CD4-positive, alpha-beta memory T cell (primary cell): ENCODE measurements around the gene CPXCR1. TPM values are rescaled to one million over a fixed set of nuclear protein-coding genes. Genes with fewer than 3 reads are reported as not detected.
A peak's percentile ranks its signal among the peaks of the same experiment; 100 is the strongest.
"Not testable (repeated sequence)": the region's sequence is repeated elsewhere in the genome, so short reads cannot be mapped to it uniquely, and the experiment has no call there.

Source experiments
- CTCF ChIA-PET: fragments of 350-600 bp; sonication (Branson Sonifier 250); formaldehyde crosslinking; loops from one replicate; lab custom pipeline; 2021; ENCODE audit warnings: inconsistent platforms; ENCODE audit not compliant: partially characterized antibody; lab: Charles Lee
- POLR2A ChIA-PET: fragments of 350-600 bp; sonication (Branson Sonifier 250); formaldehyde crosslinking; loops from one replicate; lab custom pipeline; 2021; ENCODE audit not compliant: partially characterized antibody; lab: Charles Lee
- DNase-seq, 5 donors: peaks; one replicate each; pipeline versions ENCODE4 v3.0.0 to v3.0.0-alpha.2; 2020 to 2022; ENCODE audit warnings: mixed read lengths in 1 of 5
- H3K27ac ChIP-seq: one replicate; pipeline ENCODE4 v1.7.0; 2013; ENCODE audit warnings: low read depth, low read length
- H3K27me3 ChIP-seq: 2 replicates; pipeline ENCODE4 v1.7.0; 2013; ENCODE audit warnings: mild to moderate bottlenecking, low read length, moderate library complexity; ENCODE audit not compliant: insufficient read depth
- H3K36me3 ChIP-seq: 2 replicates; pipeline ENCODE4 v1.7.0; 2013; ENCODE audit warnings: mild to moderate bottlenecking, low read length, moderate library complexity; ENCODE audit not compliant: insufficient read depth
- H3K4me1 ChIP-seq: 2 replicates; pipeline ENCODE4 v1.7.0; 2013; ENCODE audit warnings: mild to moderate bottlenecking, low read length, moderate library complexity; ENCODE audit not compliant: insufficient read depth
- H3K4me3 ChIP-seq, 2 donors: one replicate each; pipeline ENCODE4 v1.7.0; 2013; ENCODE audit warnings: low read length in 2 of 2, mild to moderate bottlenecking in 1 of 2
- H3K9me3 ChIP-seq, 2 donors: one replicate each; pipeline ENCODE4 v1.7.0; 2013; ENCODE audit warnings: low read length in 2 of 2, control low read depth in 1 of 2; ENCODE audit not compliant: control insufficient read depth in 1 of 2
- H3K27ac Mint-ChIP-seq, 7 donors: one replicate each; pipeline ENCODE4 v1.8.0; 2020 to 2021; ENCODE audit warnings: mixed read lengths in 7 of 7, mild to moderate bottlenecking in 6 of 7, inconsistent platforms in 3 of 7, moderate library complexity in 3 of 7
- H3K27me3 Mint-ChIP-seq, 2 donors: one replicate each; pipeline ENCODE4 v1.8.0; 2020 to 2021; ENCODE audit warnings: mixed read lengths in 2 of 2
- H3K36me3 Mint-ChIP-seq, 2 donors: one replicate each; pipeline ENCODE4 v1.8.0; 2020 to 2021; ENCODE audit warnings: mixed read lengths in 2 of 2, inconsistent platforms in 1 of 2, mild to moderate bottlenecking in 1 of 2
- H3K4me1 Mint-ChIP-seq, 4 donors: one replicate each; pipeline ENCODE4 v1.8.0; 2020 to 2021; ENCODE audit warnings: mixed read lengths in 4 of 4, mild to moderate bottlenecking in 1 of 4
- H3K4me3 Mint-ChIP-seq, 8 donors: one replicate each; pipeline ENCODE4 v1.8.0; 2020 to 2021; ENCODE audit warnings: mixed read lengths in 8 of 8, mild to moderate bottlenecking in 7 of 8, moderate library complexity in 6 of 8, inconsistent platforms in 3 of 8
- H3K9me3 Mint-ChIP-seq, 8 donors: one replicate each; pipeline ENCODE4 v1.8.0; 2020 to 2021; ENCODE audit warnings: mixed read lengths in 8 of 8, mild to moderate bottlenecking in 5 of 8, inconsistent platforms in 3 of 8, moderate library complexity in 1 of 8
- intact Hi-C: fragments of 100-400 bp; cut with micrococcal nuclease; formaldehyde crosslinking; loops from one replicate; pipeline ENCODE4 v1.15.1; 2023
- polyA plus RNA-seq, 2 donors: library from polyadenylated mRNA; unstranded; fragments of 300-500 nt; fragmentation: Illumina TruSeq; gene quantifications; one replicate each; pipeline ENCODE4 v1.2.3, GENCODE V29; 2021
- total RNA-seq, 2 experiments: library from RNA; stranded (reverse); gene quantifications; one replicate each; pipeline ENCODE4 v1.2.3, GENCODE V29; 2021

Gene CPXCR1
- total RNA-seq (not detected), polyA plus RNA-seq (under 1 TPM in 1 of 2 donors, not detected in 1; 0.16 TPM)

- Histone ChIP-seq H3K27me3 (no peaks in the 10 kb centered on the region), H3K4me3 (no peak within 1 kb of the TSS), H3K9me3 (no peaks in the 10 kb centered on the region), H3K36me3 (no peaks in the 10 kb centered on the region), H3K27ac (no peak within 1 kb of the TSS), H3K4me1 (no peaks in the 10 kb centered on the region)
- peak within 1 kb of the TSS in 6 of 8 donors; percentile 36 to 82 (median 62) for H3K4me3 Mint-ChIP-seq
- DNase-seq, result no peak
- ChIA-PET CTCF (no interaction called here), POLR2A (no interaction called here)
- H3K9me3 Mint-ChIP-seq, result peaks cover 0 to 5% (median under 1%) of the 10 kb centered on the region in 8 donors
- intact Hi-C loops, result no loop called here
- no peaks in the 10 kb centered on the region for H3K27me3 Mint-ChIP-seq
- peaks cover 0 to 9% (median 2%) of the 10 kb centered on the region in 4 donors for H3K4me1 Mint-ChIP-seq
- peak within 1 kb of the TSS in 1 of 7 donors; percentile 19 for H3K27ac Mint-ChIP-seq
- H3K36me3 Mint-ChIP-seq, result no peaks in the 10 kb centered on the region
These were observed at the start of gene CPXCR1 for GRCh38 chrX:88746925-88747324. TSS of gene CPXCR1 (plus strand) at chrX:88747225. CDS start at chrX:88753415, 6,190 bp downstream.

DNA sequence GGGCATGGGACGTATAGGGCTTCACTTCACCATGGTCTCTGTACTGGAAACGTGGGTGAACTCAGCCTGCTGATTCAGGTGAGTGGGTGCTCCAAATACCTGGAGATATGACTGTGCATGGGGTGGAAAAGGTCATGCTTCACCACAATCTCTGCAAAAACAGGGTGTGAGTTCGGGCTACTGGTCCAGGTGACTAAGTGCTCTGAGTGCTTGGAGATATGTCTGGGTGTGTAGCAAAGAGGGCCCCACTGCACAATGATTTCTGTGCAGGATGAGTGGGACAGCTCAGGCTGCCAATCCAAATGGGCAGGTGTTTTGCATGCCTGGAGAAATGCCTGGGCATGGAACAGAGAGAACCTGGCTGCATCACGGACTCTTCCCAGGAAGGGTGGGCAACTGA lies 11.2 kb upstream of the CPXCR1 start:
- H3K9me3 Mint-ChIP-seq, result peaks cover 0 to 3% (median 0%) of the 10 kb centered on the region in 8 donors
- Histone ChIP-seq H3K9me3 (no peaks in the 10 kb centered on the region), H3K4me3 (no peak overlapping the region), H3K27ac (no peak overlapping the region), H3K27me3 (no peaks in the 10 kb centered on the region), H3K36me3 (no peaks in the 10 kb centered on the region), H3K4me1 (no peaks in the 10 kb centered on the region)
- POLR2A ChIA-PET, result no interaction called here
- no peaks in the 10 kb centered on the region for H3K27me3 Mint-ChIP-seq
- DNase-seq, result no peak
- no peak overlapping the region for H3K4me3 Mint-ChIP-seq
- CTCF ChIA-PET, result no interaction called here
- H3K27ac Mint-ChIP-seq, result no peak overlapping the region
- peaks cover 0 to 1% (median 0%) of the 10 kb centered on the region in 4 donors for H3K4me1 Mint-ChIP-seq
- intact Hi-C loops, result no loop called here
- H3K36me3 Mint-ChIP-seq, result no peaks in the 10 kb centered on the region

DNA sequence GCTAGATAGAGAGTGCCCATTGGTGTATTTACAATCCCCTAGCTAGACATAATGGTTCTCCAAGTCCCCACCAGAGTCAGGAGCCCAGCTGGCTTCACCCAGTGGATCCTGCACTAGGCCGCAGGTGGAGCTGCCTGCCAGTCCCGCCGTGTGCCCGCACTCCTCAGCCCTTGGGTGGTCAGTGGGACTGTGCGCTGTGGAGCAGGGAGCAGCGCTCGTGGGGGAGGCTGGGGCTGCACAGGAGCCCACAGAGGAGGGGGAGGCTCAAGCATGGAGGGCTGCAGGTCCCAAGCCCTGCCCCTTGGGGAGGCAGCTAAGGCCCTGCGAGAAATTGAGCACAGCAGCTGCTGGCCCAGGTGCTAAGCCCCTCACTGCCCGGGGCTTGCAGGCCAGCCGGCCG lies 810 bp upstream of the CPXCR1 start:
- H3K27me3 ChIP-seq, H3K4me1 Mint-ChIP-seq, intact Hi-C loops, H3K4me3 Mint-ChIP-seq, DNase-seq, H3K9me3 ChIP-seq, H3K27ac ChIP-seq, H3K36me3 ChIP-seq, H3K27me3 Mint-ChIP-seq, POLR2A ChIA-PET, H3K27ac Mint-ChIP-seq, H3K9me3 Mint-ChIP-seq, H3K36me3 Mint-ChIP-seq, H3K4me3 ChIP-seq, CTCF ChIA-PET, H3K4me1 ChIP-seq: not testable (repeated sequence)

GRCh38 chrX:88752339-88752738 lies 5.3 kb downstream of the CPXCR1 start:
- CTCF ChIA-PET, H3K4me1 ChIP-seq, H3K36me3 ChIP-seq, H3K4me3 Mint-ChIP-seq, H3K27me3 ChIP-seq, H3K9me3 Mint-ChIP-seq, POLR2A ChIA-PET, intact Hi-C loops, H3K4me1 Mint-ChIP-seq, H3K9me3 ChIP-seq, H3K36me3 Mint-ChIP-seq, H3K27me3 Mint-ChIP-seq, H3K27ac ChIP-seq, H3K4me3 ChIP-seq, H3K27ac Mint-ChIP-seq: not testable (repeated sequence)
- peak in 1 of 5 donors; percentile 21 for DNase-seq

DNA sequence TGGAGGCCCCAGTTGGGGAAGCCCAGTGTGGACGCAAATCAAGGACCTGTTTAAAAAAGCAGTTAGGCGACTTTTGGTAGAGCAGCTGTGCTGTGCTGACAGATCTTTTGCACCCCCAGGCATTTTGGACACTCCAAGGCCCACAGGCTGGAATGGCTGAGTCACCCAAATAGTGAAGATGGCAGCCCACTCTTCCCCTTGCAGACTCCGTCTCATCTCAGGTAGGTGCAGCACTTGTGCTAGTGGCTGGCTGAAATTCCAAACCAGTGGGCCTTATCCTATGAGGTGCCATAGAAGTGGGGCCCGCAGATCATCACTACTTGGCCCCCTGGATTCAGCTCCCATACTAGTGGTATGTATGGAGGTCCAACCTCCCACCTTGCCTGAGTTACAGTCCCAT lies 42.8 kb downstream of the CPXCR1 start:
- ChIA-PET POLR2A (no interaction called here), CTCF (no interaction called here)
- Histone ChIP-seq H3K9me3 (no peaks in the 10 kb centered on the region), H3K36me3 (no peaks in the 10 kb centered on the region), H3K27ac (no peak overlapping the region), H3K4me1 (no peaks in the 10 kb centered on the region), H3K4me3 (no peak overlapping the region), H3K27me3 (no peaks in the 10 kb centered on the region)
- H3K27ac Mint-ChIP-seq, result no peak overlapping the region
- intact Hi-C loops, result no loop called here
- no peak overlapping the region for H3K4me3 Mint-ChIP-seq
- no peak for DNase-seq
- H3K9me3 Mint-ChIP-seq, result peaks cover 0 to 7% (median 3%) of the 10 kb centered on the region in 8 donors
- no peaks in the 10 kb centered on the region for H3K27me3 Mint-ChIP-seq
- H3K4me1 Mint-ChIP-seq, result no peaks in the 10 kb centered on the region
- H3K36me3 Mint-ChIP-seq, result no peaks in the 10 kb centered on the region
